ENCODE results near the gene ATF2.

ATF2 gene

GRCh38 chr2:175152242-175152641 is 15.8 kb downstream of the ATF2 start:
- ChIA-PET POLR2A (ENCODE audit: low non-redundant PET) (no interaction called here), CTCF (interaction anchor here (0.6 to 0.7 kb wide), 4 partner anchors 26 to 1066 kb away, joined by 3 to 4 read pairs (median 3); no protein-coding TSS in a partner anchor)
- H3K27ac ChIP-seq, result no peak overlapping the region
- TF ChIP-seq, protein P1, sequence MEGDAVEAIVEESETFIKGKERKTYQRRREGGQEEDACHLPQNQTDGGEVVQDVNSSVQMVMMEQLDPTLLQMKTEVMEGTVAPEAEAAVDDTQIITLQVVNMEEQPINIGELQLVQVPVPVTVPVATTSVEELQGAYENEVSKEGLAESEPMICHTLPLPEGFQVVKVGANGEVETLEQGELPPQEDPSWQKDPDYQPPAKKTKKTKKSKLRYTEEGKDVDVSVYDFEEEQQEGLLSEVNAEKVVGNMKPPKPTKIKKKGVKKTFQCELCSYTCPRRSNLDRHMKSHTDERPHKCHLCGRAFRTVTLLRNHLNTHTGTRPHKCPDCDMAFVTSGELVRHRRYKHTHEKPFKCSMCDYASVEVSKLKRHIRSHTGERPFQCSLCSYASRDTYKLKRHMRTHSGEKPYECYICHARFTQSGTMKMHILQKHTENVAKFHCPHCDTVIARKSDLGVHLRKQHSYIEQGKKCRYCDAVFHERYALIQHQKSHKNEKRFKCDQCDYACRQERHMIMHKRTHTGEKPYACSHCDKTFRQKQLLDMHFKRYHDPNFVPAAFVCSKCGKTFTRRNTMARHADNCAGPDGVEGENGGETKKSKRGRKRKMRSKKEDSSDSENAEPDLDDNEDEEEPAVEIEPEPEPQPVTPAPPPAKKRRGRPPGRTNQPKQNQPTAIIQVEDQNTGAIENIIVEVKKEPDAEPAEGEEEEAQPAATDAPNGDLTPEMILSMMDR (conservative IDR thresholded peaks at IDR 0.05; ENCODE audit: low read depth), result no peak
- no peak for DNase-seq (ENCODE audit: low spot score)

DNA sequence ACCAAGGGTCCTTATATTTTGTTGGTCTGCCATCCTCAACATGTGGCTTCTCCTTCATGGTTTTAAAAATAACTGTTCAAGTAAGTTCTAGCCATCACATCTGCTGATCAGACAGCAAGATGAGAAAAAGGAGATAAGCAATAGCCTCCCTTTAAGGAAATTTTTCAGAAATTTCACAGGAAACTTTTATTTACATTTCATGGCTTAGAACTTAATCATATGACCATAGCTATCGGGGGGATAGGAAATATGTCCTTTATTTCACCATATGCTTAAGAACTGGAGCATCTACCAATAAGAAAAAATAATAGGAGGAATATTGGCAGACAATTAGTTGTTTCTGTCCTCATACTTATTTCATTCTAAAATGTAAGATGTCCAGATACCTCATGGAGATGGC is 16.2 kb downstream of the ATF2 start:
- CTCF ChIA-PET, result interaction anchor here (0.7 kb wide), 1 partner anchor 103 kb away, joined by 3 read pairs; no protein-coding TSS in a partner anchor
- TF ChIP-seq, protein P1 (conservative IDR thresholded peaks at IDR 0.05; ENCODE audit: low read depth), result no peak
- H3K27ac ChIP-seq, result no peak overlapping the region

DNA sequence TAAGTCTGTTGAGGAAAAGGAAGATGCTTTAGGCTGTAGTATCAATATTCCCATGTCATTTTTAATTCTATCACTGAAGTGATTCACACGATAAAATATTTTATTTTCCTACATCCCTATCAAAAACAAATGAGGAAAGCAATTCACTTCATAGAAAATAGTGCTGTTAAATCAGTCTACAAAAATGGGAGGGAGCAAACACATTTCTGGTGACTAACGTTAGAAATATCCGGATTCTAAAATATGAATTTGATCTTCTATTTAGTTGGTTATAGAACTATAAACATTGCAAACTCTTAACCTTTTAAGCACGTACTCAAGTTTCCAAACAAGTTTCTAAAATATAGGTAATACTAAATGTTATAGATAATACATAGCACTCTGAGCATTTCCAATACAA is 20.8 kb downstream of the ATF2 start:
- ChIA-PET CTCF (no interaction called here), POLR2A (ENCODE audit: low non-redundant PET) (no interaction called here)
- H3K27ac ChIP-seq, result no peak overlapping the region
- no peak for DNase-seq (ENCODE audit: low spot score)
- TF ChIP-seq, protein P1 (conservative IDR thresholded peaks at IDR 0.05; ENCODE audit: low read depth), result no peak

More for the DNA sequence above, 16.2 kb downstream of the ATF2 start:
- no peak for DNase-seq (ENCODE audit: low spot score)
- POLR2A ChIA-PET (ENCODE audit: low non-redundant PET), result no interaction called here

GRCh38 chr2:175143678-175144077 is 24.3 kb downstream of the ATF2 start:
- no peak for DNase-seq (ENCODE audit: low spot score)
- TF ChIP-seq, protein P1 (conservative IDR thresholded peaks at IDR 0.05; ENCODE audit: low read depth), result no peak
- no peak overlapping the region for H3K27ac ChIP-seq
- ChIA-PET CTCF (no interaction called here), POLR2A (ENCODE audit: low non-redundant PET) (no interaction called here)

DNA sequence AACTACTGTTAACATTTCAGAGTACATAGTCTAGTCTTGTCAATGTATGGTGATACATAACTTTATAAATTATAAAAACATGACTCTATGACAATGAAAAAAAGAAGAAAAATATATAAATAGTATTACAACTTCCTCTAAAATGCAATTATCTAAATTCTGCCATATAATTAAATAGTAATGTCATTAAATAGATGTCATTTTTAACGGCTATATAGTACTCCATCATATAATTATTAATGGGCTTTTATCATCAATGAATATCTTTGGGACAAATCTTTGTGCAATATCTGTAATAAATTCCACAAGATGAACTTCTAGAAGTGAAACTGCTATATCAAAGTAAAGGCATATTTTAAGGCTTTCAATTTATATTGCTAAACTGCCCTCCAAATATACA is 24.8 kb downstream of the ATF2 start:
- TF ChIP-seq, protein P1 (conservative IDR thresholded peaks at IDR 0.05; ENCODE audit: low read depth), result no peak
- H3K27ac ChIP-seq, result no peak overlapping the region
- no peak for DNase-seq (ENCODE audit: low spot score)
- CTCF ChIA-PET, result no interaction called here
- POLR2A ChIA-PET (ENCODE audit: low non-redundant PET), result no interaction called here

GRCh38 chr2:175140332-175140731 is 27.7 kb downstream of the ATF2 start:
- TF ChIP-seq, protein P1 (conservative IDR thresholded peaks at IDR 0.05; ENCODE audit: low read depth), result no peak
- POLR2A ChIA-PET (ENCODE audit: low non-redundant PET), result no interaction called here
- no peak for DNase-seq (ENCODE audit: low spot score)
- CTCF ChIA-PET, result no interaction called here
- H3K27ac ChIP-seq, result no peak overlapping the region

DNA sequence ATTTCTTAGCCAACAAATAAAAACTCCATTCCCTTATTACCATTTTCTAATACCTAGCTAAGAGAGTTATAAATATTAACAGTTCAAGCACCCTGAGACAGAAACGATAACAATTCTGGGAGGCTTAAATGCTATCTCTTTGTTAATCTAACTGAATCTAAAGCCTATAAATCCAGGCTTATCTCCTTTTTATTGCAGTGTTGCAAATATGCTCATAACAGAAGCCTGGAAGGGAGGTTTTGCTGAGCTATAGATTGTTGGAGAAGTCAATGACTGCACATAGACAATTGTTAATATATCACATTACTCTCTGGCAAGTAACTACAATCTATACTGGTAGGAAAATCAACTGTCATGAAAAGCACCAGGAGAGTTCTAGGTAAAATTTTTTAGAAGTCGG is 30.2 kb downstream of the ATF2 start:
- H3K27ac ChIP-seq, result no peak overlapping the region
- TF ChIP-seq, protein P1 (conservative IDR thresholded peaks at IDR 0.05; ENCODE audit: low read depth), result no peak
- DNase-seq (ENCODE audit: low spot score), result no peak
- ChIA-PET POLR2A (ENCODE audit: low non-redundant PET) (no interaction called here), CTCF (interaction anchor here (0.9 kb wide), 1 partner anchor 10 kb away, joined by 4 read pairs; no protein-coding TSS in a partner anchor)

Measured in RWPE1 (cell line).